HK-2 (cell line): ENCODE results near the gene SLFN13.
"Not testable (repeated sequence)": the region's sequence is repeated elsewhere in the genome, so short reads cannot be mapped to it uniquely, and the experiment has no call there.

Experiments
- DNase-seq: peaks from one replicate; pipeline ENCODE4 v3.0.0-alpha.2; 2018; ENCODE audit not compliant: unreplicated experiment

SLFN13 gene, protein sequence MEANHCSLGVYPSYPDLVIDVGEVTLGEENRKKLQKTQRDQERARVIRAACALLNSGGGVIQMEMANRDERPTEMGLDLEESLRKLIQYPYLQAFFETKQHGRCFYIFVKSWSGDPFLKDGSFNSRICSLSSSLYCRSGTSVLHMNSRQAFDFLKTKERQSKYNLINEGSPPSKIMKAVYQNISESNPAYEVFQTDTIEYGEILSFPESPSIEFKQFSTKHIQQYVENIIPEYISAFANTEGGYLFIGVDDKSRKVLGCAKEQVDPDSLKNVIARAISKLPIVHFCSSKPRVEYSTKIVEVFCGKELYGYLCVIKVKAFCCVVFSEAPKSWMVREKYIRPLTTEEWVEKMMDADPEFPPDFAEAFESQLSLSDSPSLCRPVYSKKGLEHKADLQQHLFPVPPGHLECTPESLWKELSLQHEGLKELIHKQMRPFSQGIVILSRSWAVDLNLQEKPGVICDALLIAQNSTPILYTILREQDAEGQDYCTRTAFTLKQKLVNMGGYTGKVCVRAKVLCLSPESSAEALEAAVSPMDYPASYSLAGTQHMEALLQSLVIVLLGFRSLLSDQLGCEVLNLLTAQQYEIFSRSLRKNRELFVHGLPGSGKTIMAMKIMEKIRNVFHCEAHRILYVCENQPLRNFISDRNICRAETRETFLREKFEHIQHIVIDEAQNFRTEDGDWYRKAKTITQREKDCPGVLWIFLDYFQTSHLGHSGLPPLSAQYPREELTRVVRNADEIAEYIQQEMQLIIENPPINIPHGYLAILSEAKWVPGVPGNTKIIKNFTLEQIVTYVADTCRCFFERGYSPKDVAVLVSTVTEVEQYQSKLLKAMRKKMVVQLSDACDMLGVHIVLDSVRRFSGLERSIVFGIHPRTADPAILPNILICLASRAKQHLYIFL

DNA sequence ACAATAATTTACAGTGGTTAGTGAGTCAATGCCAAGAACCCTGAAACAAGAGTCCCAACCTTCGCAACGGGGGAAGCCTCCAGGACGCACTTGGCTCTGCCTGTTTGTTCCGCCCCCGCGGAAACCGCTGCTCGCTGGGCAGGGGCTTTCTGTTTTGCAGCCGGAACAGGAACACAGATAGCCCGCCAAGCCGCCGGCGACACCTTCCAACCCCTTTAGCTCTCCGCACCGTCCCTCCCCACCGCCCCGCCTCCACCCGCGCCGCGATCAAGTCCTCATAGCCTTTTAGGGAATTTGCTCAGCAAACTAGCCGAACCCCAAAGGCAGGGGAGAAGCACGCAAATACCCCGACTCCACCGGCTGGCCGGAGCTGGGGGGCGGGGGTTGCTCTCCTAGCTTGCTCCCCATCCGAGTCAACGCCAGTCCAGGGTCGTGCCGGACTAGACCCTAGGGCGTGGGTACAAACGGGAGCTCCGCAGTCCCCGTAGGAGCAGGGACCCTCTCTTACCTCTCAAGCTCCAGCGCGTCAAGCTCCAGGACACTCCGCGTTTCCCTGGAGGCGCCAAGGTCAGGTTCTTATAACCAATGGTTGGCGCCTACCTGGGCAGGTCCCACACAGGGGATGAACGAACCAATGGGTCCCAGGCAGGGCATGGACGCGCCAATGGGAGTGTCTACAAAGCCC, at the start of gene SLFN13:
Gene SLFN13 (minus strand): TSS at position 553 of the 685 bp plus-strand sequence. CDS start 3,086 bp downstream, outside the sequence.
- DNase-seq = peak; percentile 93

DNA sequence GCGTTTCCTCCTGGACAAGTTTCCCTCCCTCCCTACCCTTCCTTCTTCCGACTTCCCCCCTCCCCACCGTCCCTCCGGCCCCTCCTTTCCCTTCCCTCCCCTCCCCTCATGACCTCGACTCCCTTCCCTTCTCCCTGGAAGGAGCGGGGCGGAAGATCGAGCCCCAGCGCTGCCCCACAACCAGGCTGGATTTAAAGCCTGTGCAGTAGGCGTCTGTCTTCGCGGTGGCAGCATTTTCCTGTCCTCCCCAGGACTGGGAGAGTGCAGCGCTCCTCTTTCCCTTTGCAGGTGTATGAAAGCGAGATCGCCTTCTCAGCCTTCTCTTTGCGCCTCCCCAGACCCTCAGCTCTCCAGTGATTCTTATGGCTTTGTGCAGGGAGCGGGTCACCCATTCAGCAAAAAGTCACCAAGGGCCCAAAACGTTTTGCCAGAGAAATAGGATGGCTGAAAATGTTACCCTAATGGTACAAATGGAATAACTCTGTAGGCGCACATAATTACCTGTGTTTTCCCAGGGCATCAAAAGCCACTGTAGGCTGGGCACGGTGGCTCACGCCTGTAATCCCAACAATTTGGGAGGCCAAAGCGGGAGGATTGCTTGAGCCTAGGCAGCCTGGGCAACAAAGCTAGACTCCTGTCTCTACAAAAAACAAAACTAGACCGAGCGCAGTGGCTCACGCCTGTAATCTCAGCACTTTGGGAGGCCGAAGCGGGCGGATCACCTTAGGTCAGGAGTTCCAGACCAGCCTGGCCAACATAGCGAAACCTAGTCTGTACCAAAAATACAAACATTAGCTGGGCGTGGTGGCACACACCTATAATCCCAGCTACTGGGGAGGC, 48.1 kb upstream of the SLFN13 start:
- DNase-seq = no peak

DNA sequence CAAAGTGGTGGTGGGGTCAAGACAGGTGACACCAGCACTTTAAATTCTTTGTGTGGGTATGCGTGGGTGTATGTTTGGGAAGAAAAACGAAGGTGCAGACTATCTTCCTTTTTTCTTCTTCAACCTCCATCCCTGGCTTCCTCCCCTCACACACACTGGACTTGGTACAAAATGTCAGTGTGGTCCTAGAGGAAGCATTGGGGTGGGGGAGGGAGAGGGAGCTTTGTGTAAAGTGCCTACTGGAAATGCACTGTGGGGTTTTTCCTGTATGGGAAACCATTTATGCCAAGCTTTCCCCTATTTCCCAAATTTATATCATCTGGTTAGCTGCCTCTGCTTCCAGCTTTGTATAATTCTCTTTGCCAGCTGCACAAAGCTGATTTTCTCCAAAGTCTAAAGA, 44.5 kb upstream of the SLFN13 start:
- no peak for DNase-seq

DNA sequence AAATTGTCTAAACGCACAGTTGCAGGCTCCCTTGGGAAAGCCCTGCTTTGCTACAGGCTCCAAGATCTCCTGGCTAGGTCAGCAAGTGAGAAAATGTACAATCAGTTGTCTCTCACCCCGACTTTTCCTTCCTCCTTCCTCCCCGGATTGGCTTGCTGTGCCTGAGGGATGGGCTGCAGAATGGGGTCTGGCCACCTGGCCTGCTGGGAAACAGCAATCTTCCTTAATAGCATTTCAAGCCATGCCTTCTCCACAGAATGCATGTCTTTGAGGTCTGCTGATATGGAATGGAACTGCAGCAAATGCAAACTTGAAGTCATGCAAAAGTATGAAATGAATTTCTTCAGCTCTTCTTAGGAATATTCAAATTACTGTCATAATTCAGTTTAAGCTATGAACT, 42.9 kb upstream of the SLFN13 start:
- DNase-seq = no peak

DNA sequence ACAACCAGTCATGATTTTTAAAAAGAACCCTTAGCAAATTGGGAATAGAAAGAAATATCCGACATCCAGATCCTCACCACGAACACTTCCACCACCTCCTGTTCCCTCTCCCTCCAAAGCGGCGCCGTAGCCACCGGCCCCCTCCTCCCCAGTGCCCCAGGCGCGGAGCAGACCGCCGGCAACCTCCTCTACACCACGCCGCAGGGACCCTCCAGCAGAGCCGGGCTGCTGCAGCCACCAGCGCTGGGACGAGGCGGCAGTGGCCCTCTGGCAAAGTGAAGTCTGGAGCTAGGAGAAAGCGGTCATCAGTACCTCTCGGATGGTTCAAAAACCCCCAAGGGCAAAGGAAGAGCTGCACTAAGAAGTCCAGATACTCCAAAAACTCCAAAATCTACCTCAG, 41.4 kb upstream of the SLFN13 start:
- DNase-seq = no peak

DNA sequence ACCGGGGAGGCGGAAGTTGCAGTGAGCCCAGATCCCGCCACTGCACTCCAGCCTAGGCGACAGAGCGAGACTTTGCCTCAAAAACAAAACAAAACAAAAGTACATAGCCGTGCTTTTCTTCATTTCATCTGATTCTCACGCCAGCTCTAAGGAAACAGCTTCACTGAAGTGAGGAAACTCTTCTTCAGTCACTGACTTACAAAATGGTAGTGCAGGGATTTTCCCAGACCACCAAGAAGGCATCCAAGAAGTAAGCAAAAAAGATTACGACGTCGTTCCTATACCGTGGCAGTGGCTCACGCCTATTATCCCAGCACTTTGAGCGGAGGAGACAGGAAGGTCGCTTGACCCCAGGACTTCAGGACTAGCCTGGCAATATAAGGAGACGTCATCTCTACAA, 40.4 kb upstream of the SLFN13 start:
- DNase-seq = no peak

DNA sequence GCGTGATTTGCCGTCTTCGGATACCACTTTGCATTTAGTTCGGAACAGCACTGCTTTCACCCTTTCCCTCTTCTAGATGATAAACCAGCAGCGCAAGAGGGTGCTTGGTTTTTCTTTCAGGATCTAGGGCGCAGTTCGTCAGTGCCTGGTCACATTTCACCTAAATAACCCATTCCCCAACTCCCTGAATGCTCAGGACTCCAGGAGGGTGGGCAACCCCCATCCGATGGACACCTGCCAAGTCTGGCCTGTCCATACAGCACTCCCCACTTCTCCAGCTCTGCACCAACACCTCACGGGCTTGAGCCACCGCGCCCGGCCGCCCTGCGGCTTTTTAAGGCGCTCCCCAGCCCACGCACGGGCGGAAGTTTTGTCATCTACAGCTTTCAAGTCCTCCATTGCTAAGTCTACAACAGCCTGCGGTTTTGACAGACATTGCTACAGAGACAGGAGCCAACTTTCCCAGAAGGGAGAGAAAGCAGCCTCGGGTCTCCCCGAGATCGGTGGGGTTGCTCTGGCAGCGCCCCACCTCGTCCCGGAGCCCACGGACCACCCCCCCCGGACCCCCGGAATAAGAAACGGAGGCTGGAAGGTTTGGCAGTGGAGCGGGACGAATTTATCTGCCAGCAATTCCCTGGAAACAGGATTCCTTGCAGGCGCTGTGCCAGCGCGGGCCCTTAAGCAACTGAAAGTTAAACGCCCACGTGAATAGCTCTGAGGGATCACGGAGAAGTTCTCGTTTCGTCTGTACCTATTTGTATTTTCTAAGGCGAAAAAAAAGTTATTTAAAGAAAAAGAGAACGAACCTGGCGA, 38.6 kb upstream of the SLFN13 start:
- DNase-seq = peak; percentile 49

DNA sequence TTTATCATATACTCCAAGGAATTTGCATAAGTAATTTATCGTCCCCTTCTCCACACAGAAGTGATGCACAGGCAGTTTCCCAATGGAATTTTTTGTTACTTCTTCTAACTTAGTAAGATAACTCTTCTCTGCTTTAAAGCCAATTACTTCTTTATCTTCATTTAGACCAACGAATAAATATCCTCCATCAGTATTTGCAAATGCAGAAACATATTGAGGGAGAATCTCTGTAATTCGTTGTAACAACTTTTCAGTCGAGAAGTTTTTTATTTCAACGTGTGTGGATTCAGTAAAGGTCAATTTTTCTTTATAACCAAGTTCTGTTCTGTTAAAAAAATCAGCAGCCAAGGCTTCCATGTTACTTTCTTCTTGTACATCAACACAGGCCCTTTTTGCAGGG, 30.7 kb upstream of the SLFN13 start:
- no peak for DNase-seq

DNA sequence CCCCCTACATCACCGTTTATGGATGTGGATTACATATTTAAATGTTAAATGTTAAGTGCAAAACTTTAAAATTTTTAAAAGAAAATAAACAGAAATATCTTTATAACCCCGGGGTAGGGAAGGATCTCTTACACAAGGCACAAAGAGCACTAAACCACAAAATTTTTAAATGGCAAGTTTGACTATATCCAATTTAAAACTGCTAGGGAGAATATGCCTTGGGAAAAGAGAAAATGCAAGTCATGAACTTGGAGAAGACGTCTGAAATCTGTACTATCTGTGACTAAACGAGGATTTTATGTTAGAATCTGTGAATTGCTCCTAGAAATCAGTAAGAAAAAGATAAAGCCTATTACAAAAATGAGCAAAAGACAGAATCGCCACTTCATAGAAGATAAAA, 28.7 kb upstream of the SLFN13 start:
- no peak for DNase-seq

DNA sequence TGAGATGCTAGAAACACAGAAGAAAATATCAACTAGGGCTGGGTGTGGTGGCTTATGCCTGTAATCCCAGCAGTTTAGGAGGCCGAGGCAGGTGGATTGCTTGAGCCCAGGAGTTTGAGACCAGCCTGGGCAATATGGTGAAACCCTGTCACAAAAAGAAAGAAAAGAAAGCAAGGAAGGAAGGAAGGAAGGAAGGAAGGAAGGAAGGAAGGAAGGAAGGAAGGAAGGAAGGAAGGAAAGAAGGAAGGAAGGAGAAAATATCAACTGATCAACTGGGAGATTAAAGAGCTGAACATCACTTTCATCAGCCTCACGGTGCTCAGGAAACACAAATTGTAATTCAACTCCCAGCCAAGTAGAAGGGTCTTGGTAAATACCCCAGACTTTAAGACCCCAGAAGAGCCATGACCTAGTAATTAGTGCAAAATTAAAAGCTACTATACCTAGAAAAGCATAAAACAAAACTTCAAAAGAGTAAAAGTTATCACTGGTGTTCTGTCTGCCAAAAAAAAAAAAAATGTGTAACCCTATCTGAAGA, 27.8 kb upstream of the SLFN13 start:
- no peak for DNase-seq

DNA sequence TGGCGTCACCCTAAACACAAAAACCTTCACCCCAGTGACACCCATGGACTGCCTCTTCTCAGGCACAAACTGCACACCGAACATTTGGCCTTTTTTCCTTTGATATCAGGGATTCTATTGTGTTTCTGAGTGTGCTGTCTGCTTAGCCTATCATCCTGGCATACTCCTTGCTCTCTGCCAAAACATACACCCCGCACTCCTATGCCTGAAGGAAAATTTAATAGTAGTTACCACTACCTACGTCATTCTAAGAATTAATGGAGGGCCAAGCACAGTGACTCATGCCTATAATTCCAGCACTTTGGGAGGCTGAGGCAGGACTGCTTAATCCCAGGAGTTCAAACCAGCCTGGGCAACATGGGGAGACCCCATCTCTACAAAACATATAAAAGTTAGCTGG, 19.9 kb upstream of the SLFN13 start:
- DNase-seq = no peak

DNA sequence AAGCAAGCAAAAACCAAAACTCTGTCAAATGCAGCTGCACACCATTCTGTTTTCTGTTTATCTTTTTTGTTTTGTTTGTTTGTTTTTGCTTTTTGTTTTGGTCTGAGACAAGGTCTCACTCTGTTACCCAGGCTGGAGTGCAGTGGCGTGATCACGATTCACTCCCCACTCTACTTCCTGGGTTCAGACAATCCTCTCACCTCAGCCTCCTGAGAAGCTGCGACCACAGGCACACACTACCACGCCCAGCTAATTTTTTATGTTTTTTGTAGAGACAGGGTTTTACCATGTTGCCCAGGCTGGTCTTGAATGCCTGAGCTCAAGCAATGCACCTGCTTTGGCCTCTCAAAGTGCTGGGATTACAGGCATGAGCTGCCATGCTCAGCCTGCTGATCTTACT, 19.3 kb upstream of the SLFN13 start:
- DNase-seq = no peak

DNA sequence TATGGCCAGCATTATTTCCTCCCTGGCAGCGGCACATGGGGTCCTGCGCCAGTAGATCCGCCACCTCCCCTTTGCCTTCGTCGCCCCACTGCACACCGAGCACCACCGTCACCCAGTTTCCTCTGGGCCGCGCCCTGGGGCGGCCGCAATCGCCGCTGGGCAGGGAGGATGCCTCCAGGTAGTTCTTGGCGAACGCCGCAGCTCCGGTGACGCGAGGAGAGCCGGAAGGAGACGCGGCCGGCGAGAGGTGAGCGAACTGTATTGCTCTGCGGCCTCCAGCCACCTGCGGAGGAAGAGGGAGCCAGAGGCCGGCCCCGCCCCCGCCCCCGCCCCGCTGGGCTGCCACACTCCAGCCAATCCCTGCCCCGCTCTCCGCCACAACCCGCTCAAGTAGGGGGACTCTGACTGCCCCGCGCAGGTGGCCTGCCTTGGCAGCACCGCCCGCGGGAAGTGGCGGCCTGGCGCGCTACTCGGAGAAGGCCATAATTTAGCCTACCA, 11.8 kb upstream of the SLFN13 start:
- peak; percentile 69 for DNase-seq

DNA sequence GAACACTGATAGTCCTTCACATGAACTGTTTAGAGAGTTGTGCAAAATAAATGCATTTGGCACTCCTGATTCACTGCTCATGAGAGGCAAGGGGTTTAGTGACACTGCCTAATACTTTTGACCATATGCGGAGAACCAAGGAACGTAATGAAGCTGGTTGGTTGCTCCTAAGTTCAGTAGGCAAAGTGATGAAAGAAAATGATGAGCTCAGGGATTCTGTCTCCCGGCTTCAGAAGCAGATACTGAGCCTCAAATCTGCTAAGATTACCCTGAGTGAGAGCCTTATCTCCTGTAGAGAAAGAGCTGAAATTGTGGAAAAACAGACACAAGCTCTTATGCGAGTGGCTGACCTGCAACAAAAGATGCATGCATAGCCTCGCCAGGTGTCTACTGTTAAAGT, 5.5 kb upstream of the SLFN13 start:
- not testable (repeated sequence) for DNase-seq

DNA sequence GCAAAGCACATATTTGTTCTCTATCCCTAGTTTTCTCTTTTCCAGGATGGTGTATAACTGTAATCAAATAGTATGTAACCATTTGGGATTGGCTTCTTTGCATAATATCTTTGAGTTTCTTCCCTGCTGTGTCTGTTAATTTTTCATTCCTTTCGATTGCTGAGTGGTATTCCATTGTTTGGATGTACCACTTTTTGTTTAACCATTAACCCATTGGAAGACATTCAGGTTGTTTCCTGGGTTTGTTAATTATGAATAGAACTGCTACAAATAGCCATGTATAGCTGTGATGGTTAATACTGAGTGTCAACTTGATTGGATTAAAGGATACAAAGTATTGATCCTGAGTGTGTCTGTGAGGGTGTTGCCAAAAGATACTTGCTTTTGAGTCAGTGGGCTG, 4.6 kb upstream of the SLFN13 start:
- no peak for DNase-seq

DNA sequence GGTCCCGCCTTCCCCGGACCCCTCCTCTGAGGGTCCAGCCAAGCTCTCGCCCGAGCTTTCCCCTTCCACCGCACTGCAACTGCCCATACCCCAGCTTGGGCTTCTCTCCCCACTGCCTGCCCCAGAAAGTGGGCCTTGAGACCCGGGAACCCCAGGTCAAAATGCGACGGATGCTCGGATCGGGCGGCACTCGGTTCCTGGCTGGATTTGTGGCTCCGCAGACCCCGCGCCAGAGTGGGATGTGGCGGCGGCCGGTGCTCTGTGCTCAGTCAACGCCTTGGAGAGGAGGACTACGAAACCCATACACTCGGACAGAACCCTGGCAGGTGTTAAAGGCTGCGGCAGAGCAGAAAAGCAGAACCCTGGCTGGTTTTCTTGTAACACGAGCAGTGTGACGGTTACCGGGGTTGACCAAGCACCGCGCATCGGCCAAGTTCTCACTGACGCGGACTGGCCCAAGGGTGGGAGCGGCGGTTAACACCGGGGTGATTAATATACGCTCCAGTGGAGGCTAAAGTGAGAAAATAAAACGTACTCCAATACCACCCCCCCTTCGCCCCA, 885 bp upstream of the SLFN13 start:
- peak; percentile 46 for DNase-seq

DNA sequence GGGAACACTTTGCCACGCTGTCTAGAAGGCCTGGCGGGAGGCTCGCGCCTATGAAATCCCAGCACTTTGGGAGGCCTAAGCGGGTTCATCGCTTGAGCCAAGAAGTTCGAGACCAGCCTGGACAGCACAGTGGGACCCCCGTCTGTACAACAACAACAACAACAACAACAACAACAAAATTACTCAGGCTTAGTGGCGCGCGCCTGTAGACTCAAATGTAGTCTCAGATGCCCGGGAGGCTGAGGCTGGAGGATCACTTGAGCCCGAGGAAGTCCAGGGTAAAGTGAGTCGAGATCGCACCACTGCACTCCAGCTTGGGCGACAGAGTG, 297 bp upstream of the SLFN13 start:
- no peak for DNase-seq

DNA sequence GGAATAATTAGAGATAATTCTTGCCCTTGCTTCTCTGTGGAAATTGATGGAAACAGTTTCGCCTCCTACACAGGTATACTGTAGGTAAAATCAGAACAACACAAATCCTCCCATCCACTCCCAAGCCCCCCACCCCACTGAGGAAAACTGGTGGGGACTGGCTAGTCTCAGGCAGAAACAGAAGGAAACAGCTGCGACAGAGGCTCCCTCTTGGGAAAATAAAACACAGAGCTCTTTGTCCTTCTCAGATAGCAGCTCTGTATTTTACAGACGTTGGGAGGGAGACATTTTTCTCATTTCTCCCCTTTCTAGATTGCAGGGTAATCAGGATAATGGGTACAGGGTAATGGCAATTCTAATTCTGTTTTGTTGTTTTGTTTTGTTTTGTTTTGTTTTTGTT, 1.1 kb downstream of the SLFN13 start:
- DNase-seq = no peak

DNA sequence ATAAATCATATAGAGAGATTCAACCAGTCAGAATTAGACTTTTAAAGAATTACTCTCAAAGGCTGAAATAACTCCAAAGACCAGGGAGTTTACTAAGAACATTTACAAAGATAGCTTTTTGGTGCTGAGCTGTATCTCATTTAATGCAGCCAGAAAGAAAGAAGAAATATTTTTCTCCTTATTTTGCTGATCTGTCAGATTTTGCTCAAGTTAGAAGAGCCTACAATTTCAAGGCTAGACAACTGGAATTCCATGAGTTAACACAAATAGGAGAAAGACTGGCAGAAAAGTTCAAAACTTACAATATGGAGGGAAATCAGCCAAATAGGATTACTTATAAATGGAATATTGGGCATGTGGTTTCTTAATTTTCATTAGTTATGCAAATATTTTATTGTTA, 10.1 kb downstream of the SLFN13 start:
- DNase-seq = no peak
